HUDEP-2 (cell line): ENCODE data around the gene PCYT2.

ENCODE experiments used
- DNase-seq, 76 experiments: peaks; one replicate each; lab custom pipeline; 2025; ENCODE audit not compliant: unreplicated experiment in 76 of 76; lab: John Stamatoyannopoulos, UW

Gene PCYT2

DNA sequence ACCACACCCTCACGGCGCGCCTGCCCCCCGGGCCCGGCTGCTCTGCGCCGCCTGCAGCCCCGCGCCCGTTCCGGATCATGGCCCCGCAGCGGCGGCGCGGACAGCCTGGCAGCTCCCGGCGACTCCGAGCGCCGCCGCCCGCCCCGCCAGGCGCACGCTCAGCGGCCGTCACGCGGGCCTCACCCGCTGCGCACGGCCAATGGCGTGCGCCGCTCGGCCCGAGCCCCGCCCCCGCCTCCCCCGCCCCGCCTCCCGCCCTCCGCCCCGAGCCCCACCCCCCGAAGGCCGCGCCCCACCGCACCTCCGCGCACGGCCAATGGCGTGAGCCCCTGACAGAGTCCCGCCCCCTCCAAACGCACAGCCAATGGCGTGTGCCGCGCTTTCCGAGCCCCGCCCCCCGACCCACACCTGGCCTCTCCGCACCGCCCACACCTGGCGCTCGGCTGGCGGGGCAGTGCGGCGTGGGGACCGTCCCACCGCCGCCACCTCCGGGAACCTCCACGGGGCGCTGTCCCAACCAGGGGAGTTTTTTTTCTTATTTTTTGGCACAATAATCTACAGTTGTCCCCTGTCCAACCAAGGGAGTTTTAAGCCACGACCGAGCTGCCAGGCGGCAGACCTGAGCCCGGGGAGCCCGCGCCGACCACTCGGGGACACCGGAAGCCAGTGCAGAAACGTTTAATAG, at the start of gene PCYT2:
TSS of gene PCYT2 (minus strand) at position 123 of the 685 bp plus-strand sequence. CDS start at position 79, 44 bp downstream.
- DNase-seq = peak in 72 of 76 experiments; percentile 10 to 92 (median 78)

DNA sequence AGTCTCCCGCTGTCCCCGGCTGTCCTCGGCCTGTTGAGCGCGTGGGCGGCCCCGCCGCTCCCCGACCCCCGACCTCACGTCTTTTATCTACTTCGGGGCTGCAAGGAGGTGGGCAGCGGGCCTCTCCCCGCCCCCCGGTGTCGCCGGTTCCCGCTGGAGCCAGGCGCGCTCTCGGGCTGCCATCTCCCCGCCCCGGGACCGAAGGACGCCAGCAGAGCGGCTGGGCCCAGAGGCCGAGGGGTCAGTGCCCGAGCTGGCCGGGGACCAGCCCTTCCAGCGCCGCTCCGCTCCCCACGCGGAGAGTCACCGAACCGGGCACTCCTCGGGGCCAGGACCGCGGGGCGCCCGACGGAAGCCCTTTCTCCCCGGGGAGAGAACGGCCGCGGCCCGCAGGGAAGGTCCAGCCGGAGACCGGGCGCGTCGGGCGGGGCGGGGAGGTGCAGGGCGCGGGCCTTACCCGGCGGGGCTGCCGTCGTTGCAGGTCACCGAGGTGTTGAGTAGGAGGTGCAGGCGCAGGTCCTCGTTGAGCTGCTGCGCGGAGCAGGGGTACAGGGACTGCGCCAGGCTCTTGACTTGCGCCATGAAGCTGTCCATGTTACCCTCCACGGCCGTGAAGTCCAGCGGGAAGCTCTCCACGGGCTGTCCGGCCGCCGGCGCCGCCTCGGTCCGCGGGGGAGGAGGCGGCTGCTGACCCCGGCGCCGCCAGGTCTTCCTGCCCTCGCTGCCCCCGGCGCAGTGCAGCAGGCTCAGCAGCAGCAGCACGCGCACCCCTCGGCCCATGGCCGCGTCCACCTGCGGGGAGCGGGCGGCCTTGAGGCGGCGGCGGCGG, 49.1 kb upstream of the PCYT2 start:
- DNase-seq = peak in 1 of 76 experiments; percentile 44

DNA sequence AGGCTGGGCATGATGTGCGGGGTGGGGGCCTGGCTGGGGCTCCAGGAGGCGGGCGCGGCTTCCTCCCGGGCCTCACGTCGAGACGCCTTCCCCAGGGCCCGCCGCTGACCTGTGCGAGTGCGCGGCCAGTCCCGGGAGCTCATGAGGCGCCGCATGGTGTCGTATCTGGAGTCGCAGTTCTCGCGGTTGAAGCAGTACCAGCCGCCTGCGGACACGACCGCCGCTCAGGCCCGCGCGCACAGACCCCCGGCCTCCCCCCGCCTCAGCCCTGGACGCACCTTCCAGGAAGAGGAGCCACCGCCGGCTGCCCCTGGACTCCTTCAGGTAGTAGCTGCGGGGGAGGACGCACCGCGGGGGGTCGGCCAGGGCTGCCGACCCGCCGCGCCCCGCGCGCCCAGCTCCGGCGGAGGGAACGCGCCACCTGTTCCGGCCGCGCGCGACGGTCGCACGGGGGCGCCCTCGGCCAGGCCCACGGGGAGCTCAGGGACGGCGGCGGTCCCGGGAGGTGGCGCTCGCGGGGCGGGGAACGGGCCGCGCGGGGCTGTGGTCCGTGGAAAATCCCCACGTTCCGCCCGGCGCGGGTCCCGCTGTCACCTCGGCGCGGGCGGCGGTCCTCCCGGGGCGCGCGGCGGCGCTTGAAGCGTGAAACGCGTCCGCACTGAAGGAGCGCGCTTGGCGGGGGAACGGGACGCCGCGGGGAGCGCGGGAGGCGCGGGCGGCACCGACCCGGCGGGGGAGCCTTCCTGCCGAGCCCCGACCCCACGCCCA, 48.3 kb upstream of the PCYT2 start:
- peak in 54 of 76 experiments; percentile 7 to 73 (median 44) for DNase-seq

DNA sequence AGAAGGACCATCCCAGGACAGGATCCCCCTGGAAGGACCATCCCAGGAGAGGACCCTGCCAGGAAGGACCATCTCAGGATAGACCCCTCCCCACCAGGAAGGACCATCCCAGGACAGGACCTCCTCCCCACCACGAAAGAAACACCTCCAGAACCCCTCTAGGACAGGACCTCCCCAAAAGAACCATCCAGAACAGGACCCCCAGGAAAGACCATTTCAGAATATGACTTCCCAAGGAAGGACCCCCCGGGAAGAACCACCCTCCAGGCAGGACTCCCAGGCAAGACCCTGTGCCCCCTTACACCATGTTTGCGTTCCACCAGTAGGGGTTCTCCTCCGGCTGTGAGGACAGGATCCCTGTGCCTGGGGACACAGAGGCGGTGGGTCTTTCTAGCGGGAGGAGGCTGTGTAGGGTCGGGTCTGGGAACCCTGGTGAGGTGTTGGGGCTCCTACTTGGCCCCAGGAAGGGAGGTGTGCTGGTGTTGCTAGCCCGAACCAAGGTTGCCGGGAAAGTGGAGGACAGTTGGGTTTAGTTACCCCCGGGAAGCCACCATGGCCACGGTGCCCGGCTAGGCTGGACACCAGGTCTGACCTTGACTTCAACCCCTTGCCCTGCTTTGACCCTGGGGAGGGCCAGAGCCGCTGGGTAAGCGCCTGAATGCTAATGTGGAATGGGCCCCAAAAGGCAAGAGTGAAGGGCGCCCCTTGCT, 47.6 kb upstream of the PCYT2 start:
- no peak for DNase-seq

DNA sequence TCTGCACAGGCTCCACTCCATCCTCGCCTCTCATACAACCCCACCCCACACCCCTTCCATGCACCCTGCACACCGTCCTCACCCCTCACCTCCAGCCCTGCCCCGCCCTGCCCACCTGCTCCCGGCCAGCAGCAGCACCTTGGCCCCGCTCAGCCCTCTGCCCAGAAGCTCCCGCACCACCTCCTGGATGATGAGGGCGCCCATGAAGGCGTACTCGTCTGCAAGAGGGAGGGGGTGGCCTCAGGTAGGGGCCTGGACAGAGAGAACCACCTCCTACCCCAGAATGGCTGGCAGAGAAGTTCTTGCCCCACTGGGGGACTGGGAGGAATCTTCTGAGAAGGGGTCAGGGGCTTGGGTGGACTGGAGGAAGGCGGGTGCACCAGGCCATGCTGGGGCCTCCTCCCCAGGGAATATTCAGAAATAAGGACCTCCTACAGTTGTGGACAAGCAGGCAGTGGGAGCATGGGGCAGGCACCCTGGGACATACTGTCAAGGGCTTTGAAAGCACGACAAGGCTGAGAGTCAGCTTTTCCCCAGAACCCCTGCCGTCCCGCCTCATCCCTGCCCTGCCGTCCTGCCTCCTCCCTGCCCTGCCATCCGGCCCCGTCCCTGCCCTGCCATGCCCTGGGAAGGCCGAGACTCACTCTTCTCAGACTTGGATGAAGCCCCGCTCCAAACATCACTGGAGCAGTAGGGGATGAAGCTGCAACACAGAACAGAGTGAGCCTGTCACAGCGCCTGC, 46.7 kb upstream of the PCYT2 start:
- DNase-seq = no peak

DNA sequence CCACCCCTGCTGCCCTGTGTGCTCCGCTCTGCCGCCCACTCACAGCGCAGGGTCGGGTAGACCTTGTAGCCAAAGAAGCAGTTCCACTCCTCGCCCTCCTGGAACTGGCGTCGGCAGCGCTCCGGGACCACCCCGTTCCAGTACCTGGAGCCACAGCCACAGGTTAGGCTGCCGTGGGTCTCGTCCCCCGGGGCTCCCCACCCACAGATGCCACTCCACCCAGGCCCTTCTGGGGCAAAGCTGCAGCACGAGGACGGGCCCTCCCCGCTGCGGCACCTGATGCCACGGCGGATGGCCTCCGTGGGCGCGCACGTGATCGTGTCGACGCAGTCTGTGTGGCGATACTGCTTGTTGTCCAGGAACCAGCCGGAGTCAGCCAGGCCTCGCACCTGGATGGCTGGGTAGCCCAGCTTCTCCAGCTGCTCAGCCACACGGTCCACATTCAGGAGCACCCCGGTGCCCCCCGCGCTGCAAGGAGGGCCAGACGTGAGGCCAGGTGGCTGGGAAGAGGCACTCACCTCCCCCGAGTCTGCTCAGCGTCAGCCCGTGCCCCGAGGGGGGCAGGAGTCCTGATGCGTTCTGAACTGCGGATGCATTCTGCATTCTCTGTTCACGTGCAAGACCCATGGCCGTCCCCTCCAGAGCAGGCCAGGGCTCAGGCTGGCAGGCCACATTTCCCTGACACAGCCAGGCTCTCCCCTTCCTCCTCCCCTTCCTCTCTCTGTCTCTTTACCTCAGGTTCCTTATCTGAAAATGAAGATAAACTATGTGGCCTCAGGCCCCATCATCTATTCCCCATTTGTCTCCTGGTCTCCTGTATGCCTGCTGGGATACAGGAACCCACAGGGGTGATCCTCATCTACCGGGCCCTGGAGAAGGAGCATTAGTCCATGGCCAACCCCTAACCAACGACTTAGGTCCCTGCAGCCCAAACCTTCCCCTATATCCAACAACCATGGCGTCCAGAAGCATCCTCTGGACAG, 45.7 kb upstream of the PCYT2 start:
- no peak for DNase-seq

DNA sequence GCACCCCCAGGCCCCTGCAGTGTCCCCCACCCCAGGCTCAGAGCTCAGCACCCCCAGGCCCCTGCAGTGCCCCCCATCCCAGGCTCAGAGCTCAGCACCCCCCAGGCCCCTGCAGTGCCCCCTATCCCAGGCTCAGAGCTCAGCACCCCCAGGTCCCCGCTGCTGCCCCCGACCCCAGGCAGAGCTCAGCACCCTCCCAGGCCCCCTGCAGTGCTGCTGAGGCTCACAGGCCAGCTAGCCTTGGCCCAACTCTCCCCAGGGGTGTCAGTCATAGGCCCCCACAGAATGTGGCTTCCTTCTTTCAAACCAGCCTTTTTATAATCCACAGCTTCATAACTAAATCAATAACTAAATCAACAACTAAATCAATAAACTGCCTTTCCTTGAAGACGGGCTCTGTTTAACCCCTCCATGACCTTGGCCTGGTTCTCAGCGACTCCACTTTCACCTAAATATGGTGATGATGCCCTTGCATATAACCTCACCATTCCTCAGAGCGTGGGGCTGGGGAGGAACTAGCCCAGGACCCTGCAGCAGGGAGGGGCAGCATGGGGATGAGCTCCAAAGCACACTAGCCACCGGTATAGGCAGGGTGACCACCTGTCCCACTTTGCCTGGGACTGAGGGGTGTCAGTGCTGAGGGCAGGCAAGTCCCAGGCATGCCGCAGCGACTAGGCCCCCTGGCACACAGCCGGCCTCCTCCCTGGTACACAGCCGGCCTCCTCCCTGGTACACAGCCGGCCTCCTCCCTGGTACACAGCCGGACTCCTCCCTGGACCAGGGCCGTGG, 44.8 kb upstream of the PCYT2 start:
- no peak for DNase-seq

DNA sequence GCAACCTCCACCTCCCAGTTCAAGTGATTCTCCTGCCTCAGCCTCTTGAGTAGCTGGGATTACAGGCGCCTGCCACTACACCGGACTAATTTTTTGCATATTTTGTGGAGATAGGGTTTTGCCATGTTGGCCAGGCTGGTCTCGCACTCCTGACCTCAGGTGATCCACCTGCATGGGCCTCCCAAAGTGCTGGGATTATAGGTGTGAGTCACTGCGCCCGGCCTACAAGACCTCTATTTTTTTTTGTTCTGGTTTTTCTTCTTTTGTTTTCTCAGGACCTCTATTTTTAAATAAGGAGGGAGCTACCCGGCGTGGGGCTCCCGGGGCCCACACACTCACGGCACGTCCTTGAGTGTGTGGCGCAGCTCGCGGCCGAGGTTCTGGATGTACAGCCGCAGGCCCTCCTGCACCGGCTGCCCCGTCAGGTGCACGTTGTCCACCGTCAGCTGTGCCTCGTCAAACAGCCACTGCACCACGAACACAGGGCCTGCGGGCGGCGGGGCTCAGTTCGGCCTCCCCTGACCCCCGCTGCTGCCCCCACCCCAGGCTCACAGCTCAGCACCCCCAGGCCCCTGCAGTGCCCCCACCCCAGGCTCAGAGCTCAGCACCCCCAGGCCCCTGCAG, 44.0 kb upstream of the PCYT2 start:
- no peak for DNase-seq

DNA sequence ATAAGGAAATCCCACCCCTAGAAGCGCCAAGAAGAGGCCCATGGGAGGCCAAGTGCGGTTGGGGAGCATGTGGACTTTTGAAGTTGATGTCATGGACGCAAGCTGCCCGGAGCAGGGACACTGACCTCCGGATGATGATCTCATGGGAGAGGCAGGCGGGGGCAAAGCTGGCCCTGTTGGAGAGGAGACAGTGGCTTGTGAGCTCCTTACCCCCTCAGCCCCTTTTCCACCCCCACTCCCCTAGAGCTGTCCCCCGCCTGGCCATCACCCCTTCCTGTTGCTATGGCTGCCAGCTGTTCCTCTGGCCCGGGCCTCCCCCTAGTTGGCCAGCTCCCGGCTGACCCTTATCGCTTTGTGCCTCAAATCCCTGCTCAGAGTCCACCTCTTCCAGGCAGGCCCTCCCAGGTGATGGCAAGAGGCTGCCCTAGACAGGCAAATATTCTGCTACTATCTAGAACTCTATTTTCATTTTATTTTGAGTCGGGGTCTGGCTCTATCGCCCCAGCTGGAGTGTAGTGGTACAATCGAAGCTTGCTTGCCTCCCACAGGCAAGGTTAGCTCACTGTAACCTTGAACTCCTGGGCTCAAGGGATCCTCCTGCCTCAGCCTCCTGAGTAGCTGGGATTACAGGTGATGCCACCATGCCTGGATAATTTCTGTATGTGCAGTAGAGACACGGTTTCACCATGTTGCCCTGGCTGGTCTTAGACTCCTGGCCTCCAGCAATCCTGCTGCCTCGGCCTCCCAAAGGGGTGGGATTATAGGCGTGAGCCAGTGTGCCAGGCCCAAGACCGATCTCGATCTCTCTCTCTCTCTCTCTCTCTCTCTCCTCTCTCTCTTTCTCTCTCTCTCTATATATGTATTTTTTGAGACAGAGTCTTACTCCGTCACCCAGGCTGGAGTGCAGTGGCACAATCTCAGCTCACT, 43.2 kb upstream of the PCYT2 start:
- no peak for DNase-seq

DNA sequence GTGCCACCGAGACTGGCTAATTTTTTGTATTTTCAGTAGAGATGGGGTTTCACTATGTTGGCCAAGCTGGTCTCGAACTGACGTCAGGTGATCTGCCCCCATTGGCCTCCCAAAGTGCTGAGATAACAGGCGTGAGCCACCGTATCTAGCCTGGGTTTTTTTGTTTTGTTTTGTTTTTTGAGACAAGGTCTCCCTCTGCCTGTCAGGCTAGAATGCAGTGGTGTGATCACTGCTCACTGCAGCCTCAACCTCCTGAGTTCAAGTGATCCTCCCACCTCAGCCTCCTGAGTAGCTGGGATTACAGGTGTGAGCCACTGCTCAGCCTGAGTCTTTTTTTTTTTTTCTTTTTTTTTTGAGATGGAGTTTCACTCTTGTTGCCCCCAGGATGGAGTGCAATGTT, 42.2 kb upstream of the PCYT2 start:
- DNase-seq = peak in 16 of 76 experiments; percentile 5 to 62 (median 20)

DNA sequence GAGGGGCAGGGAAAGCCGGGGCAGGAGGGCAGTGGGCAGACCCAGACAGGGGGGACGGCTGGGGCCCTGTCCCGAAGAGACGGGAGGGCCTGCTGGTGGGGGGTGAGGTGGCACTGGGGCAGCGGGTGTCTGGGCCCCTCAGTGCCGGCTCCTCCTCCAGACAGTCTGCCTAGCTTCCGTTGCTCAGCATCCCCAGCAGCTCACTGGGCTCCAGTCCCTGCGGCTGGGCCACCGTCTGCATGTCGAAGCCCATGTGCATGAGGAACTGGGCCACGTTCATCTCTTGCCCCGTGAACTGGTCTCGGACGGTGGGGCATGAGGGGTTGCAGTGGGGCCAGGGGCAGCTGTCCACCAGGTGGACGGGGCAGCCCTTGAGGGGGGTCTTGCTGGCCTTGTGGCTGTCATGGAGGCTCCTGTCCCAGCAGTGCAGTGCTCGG, 41.6 kb upstream of the PCYT2 start:
- DNase-seq = no peak

DNA sequence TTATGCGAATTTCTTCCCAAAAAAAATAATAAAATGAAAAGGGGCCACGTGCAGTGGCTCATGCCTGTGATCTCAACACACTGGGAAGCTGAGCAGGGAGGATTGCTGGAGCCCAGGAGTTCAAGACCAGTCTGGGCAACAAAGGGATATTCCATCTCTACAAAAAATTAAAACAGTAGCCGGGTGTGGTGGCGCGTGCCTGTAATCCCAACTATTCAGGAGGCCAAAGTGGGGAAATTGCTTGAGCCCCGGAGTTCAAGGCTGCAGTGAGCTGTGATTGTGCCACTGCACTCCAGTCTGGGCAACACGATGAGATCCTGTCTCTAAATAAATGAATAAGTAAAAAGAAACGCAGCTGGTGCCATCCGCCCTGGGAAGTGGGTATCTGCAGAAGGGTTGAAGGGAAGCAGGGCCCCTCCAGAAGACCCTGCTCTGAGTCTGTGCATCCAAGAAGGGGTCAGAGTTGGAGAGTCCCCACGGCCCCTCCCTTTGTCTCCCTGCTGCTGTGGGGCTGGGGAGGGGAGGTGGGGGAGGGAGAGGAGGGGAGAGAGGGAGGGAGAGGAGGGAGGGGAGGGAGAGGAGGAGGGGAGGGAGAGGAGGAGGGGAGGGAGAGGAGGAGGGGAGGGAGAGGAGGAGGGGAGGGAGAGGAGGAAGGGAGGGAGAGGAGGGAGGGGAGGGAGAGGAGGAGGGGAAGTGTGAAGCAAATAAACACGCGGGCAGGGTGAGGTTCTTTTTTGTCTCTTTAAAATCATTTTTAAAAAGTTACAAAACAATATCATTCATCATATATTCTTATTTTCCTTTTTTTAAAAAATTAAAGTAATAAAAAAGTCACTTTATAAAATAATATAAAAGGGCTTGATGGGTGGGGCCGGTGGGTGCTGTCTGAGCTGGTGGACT, 40.8 kb upstream of the PCYT2 start:
- no peak for DNase-seq

DNA sequence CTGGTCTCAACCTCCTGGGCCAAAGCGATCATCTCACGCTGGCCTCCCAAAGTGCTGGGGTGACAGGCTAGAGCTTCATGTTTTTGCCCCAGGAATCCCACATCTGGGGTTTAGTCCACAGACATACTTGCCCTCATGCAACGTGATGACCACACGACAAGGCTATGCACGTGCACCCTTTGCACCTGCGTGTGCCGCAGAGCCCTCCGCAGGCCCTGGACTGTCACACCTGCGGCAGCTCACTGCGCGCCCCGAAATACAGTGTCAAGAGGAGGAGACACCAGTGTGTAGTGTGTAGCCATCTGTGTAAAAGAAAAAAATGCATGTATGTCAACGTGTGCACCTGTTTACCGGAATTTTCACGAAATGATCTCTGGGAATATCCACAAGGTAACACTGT, 39.3 kb upstream of the PCYT2 start:
- no peak for DNase-seq

DNA sequence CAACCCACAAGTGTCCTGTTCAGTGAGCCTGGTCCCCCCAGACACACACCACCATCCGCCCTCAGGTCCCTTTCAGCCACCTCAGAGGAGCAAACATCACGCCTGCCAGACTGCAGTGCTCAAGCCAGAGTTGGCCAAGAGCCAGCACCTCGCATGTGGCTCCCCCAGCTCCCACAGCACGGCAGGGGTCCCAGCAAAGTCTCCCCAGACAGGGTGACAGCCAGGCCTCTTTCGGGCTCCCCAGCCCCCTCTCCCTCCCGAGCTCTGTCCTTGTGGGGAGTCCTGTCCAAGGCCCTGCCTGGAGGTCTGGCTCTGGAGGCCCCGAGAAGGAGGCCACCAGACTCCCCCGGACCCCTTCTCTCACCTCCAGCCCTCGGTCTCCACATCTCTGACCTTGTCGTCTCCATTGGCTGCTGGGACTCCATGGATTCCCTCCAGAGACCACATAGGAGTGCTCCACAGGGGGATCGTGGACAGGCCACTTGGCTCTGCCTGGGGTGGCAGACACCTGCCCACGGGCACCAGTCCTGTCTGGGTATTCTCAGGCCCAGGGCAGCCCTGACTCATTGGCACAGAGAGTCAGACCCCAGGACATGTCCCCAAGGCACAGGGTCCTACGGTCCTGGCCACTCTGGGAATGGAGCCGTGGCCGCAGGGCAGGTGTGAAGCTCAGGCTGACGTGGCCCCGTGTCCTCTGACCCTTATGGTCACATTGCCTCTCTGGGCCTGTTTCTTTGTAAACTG, 37.6 kb upstream of the PCYT2 start:
- no peak for DNase-seq

DNA sequence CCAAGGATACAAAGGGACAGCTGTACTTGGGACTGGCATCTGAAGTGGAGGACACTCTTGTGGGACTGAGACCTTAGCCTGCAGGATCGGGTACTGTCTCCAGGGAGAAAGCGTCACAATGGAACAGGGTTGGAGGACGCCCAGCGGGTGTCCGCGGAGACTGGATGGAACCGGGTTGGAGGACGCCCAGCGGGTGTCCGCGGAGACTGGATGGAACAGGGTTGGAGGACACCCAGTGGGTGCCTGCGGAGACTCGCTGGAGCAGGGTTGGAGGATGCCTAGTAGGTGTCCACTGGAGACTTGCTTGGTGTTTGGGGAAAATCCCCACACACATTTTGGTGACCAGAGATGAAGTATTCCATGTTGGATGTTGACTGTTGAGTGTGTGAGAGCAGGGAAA, 36.0 kb upstream of the PCYT2 start, which contains the start of gene MYADML2:
TSS of gene MYADML2 (minus strand) at position 45 of the 400 bp plus-strand sequence. CDS start 5,492 bp downstream, outside the sequence.
- DNase-seq = no peak
